Melanocyte of skin (primary cell): ENCODE results near the gene TUBA1A. TPM values are rescaled to one million over a fixed set of nuclear protein-coding genes. Genes with fewer than 3 reads are reported as not detected.

Source experiments
- small RNA-seq, 2 donors: library from RNA; depleted of rRNA; stranded (forward); fragments of <200 nt; gene quantifications; one replicate each; pipeline ENCODE3, GENCODE V24; 2012
- total RNA-seq, 2 donors: library from RNA; depleted of rRNA; stranded (reverse); fragments of >200 nt; gene quantifications; 2 replicates each; pipeline ENCODE4 v1.2.3, GENCODE V29; 2012

TUBA1A gene
- total RNA-seq, result 100 to 1,000 TPM; 525 to 648 TPM

GRCh38 chr12:49188916-49189367 lies at the start of gene TUBA1A:
Gene TUBA1A, minus strand, starts transcription at chr12:49189080. Its CDS starts 101 bp downstream, at chr12:49188979.

Small RNA genes within 50 kb of the gene (small RNA-seq; reads per million reads assigned to genes)
- gene RF00017, result 0 reads per million in 2 donors

Other genes with a start within 250 kb of the TUBA1A start
- gene ARF3, start 231.6 kb downstream of the TUBA1A start, total RNA-seq, result 10 to 100 TPM; 65.7 to 70.3 TPM
- not detected for gene WNT10B, start 217.3 kb downstream of the TUBA1A start, total RNA-seq
- not detected for gene WNT1, start 210.8 kb downstream of the TUBA1A start, total RNA-seq
- gene DDN, start 189.7 kb downstream of the TUBA1A start, total RNA-seq, result under 1 TPM; under 0.01 TPM
- 10 to 100 TPM; 65.7 to 72.6 TPM for gene PRKAG1, start 170.3 kb downstream of the TUBA1A start, total RNA-seq
- 10 to 100 TPM; 25.8 to 38.6 TPM for gene KMT2D, start 128.3 kb downstream of the TUBA1A start, total RNA-seq
- 1 to 10 TPM; 1.4 to 6.3 TPM for gene RHEBL1, start 119.1 kb downstream of the TUBA1A start, total RNA-seq
- gene DHH, start 94.3 kb downstream of the TUBA1A start, total RNA-seq, result under 1 TPM; under 0.01 to 0.33 TPM
- 10 to 100 TPM; 32.3 to 42.3 TPM for gene LMBR1L, start 78.2 kb downstream of the TUBA1A start, total RNA-seq
- gene TUBA1B, start 57.7 kb downstream of the TUBA1A start, total RNA-seq, result 1,000 to 10,000 TPM; 1,307 to 3,075 TPM
- 100 to 1,000 TPM; 341 to 945 TPM for gene TUBA1C, start 76.0 kb upstream of the TUBA1A start, total RNA-seq
- gene PRPH, start 106.1 kb upstream of the TUBA1A start, total RNA-seq, result not detected
- gene TROAP, start 134.2 kb upstream of the TUBA1A start, total RNA-seq, result 10 to 100 TPM; 26.8 to 45.0 TPM
- under 1 TPM in 1 of 2 donors, not detected in 1; under 0.01 TPM for gene C1QL4, start 148.1 kb upstream of the TUBA1A start, total RNA-seq
- gene DNAJC22, start 157.8 kb upstream of the TUBA1A start, total RNA-seq, result 1 to 10 TPM; 1.7 to 5.3 TPM
- 10 to 100 TPM; 24.8 to 35.0 TPM for gene SPATS2, start 178.4 kb upstream of the TUBA1A start, total RNA-seq